ENCODE measurements around the gene TLE1. TPM values are rescaled to one million over a fixed set of nuclear protein-coding genes. Genes with fewer than 3 reads are reported as not detected.
A peak's percentile ranks its signal among the peaks of the same experiment; 100 is the strongest.

TLE1 gene
- total and polyA plus RNA-seq, 2 donors (not counting 1 experiment from before 2014, with no cell fraction given) = 33.5 to 80.3 TPM

GRCh38 chr9:81671880-81672280 lies 17.5 kb downstream of the TLE1 start:
- DNase-seq = no peak
- H3K4me2 ChIP-seq (replicated peaks; ENCODE audit: low read depth, low read length, poor library complexity, severe bottlenecking) = no peak overlapping the region
- H3K9me3 Mint-ChIP-seq (ENCODE audit: insufficient read depth) = no peaks in the 10 kb centered on the region
- 100% methylated on average over 2 of the region's 3 CpGs for WGBS (ENCODE audit: insufficient coverage)
- ATAC-seq (ENCODE audit: low read depth) = no peak
- ChIA-PET POLR2A (no interaction called here), CTCF (interaction anchor here (0.8 to 6.0 kb wide), 4 partner anchors 9 to 149 kb away, joined by 3 to 36 read pairs (median 5); no protein-coding TSS in a partner anchor)
- H3K4me3 Mint-ChIP-seq = no peak overlapping the region
- H3K4me1 Mint-ChIP-seq = peaks cover 69% of the 10 kb centered on the region
- no peak overlapping the region for H3K4me3 ChIP-seq (ENCODE audit: control extremely low read depth in 1 of 5, extremely low read depth in 1 of 5, insufficient read depth in 1 of 5, low read depth in 2 of 5, low read length in 4 of 5)
- no peaks in the 10 kb centered on the region for H3K27me3 Mint-ChIP-seq
- H3K27me3 ChIP-seq (replicated peaks in 1 of 4; ENCODE audit: control extremely low read depth in 1 of 4, control insufficient read depth in 3 of 4, insufficient read depth in 4 of 4, low read length in 3 of 4) = no peaks in the 10 kb centered on the region
- H3K4me1 ChIP-seq (ENCODE audit: control insufficient read depth in 2 of 2, insufficient read depth in 2 of 2, low read length in 2 of 2) = peaks cover 23 to 24% of the 10 kb centered on the region in 2 donors
- intact Hi-C loops (cut with micrococcal nuclease) = no loop called here
- H3K27ac ChIP-seq (ENCODE audit: low read length in 2 of 2) = no peak overlapping the region
- TF ChIP-seq CTCF (IDR thresholded peaks at IDR 0.05) (no peak), EZH2 (IDR thresholded peaks at IDR 0.05; ENCODE audit: borderline replicate concordance, insufficient read depth, low read depth, low read length, poor library complexity, severe bottlenecking) (no peak)
- no peaks in the 10 kb centered on the region for H3K9me3 ChIP-seq (ENCODE audit: control extremely low read depth in 1 of 3, control insufficient read depth in 2 of 3, insufficient read depth in 1 of 3, low read length in 2 of 3)
- no peak overlapping the region for H3K9ac ChIP-seq (ENCODE audit: low read length)
- H3K36me3 ChIP-seq (replicated peaks in 1 of 2; ENCODE audit: control extremely low read depth in 1 of 2, control insufficient read depth in 1 of 2, extremely low read depth in 1 of 2, insufficient read depth in 2 of 2, low read length in 1 of 2) = peaks cover 0 to 18% of the 10 kb centered on the region in 2 experiments
- peaks cover 58% of the 10 kb centered on the region for H4K20me1 ChIP-seq (ENCODE audit: control insufficient read depth, insufficient read depth, low read length, poor library complexity, severe bottlenecking)
- H3K27ac Mint-ChIP-seq = no peak overlapping the region
- peaks cover 85% of the 10 kb centered on the region for H3K79me2 ChIP-seq (ENCODE audit: control insufficient read depth, insufficient read depth, low read length)
- H2AFZ ChIP-seq (ENCODE audit: insufficient read depth, low read depth, low read length, poor library complexity, severe bottlenecking) = no peak overlapping the region

- intact Hi-C loops (cut with micrococcal nuclease) = loop anchor here (2.0 kb wide), 1 partner anchor 13 kb away; no protein-coding TSS in a partner anchor
- no peak for ATAC-seq (ENCODE audit: low read depth)
- H3K9me3 Mint-ChIP-seq (ENCODE audit: insufficient read depth) = no peaks in the 10 kb centered on the region
- Histone ChIP-seq H3K9ac (ENCODE audit: low read length) (no peak overlapping the region), H3K4me1 (ENCODE audit: control insufficient read depth in 2 of 2, insufficient read depth in 2 of 2, low read length in 2 of 2) (peaks cover 40 to 41% of the 10 kb centered on the region in 2 donors), H2AFZ (ENCODE audit: insufficient read depth, low read depth, low read length, poor library complexity, severe bottlenecking) (no peak overlapping the region), H3K4me2 (replicated peaks; ENCODE audit: low read depth, low read length, poor library complexity, severe bottlenecking) (peak overlapping the region; percentile 38), H3K4me3 (ENCODE audit: control extremely low read depth in 1 of 5, extremely low read depth in 1 of 5, insufficient read depth in 1 of 5, low read depth in 2 of 5, low read length in 4 of 5) (no peak overlapping the region), H3K27me3 (replicated peaks in 1 of 4; ENCODE audit: control extremely low read depth in 1 of 4, control insufficient read depth in 3 of 4, insufficient read depth in 4 of 4, low read length in 3 of 4) (no peaks in the 10 kb centered on the region), H3K36me3 (replicated peaks in 1 of 2; ENCODE audit: control extremely low read depth in 1 of 2, control insufficient read depth in 1 of 2, extremely low read depth in 1 of 2, insufficient read depth in 2 of 2, low read length in 1 of 2) (peaks cover 0 to 9% of the 10 kb centered on the region in 2 experiments), H4K20me1 (ENCODE audit: control insufficient read depth, insufficient read depth, low read length, poor library complexity, severe bottlenecking) (peaks cover 49% of the 10 kb centered on the region), H3K27ac (ENCODE audit: low read length in 2 of 2) (no peak overlapping the region), H3K9me3 (ENCODE audit: control extremely low read depth in 1 of 3, control insufficient read depth in 2 of 3, insufficient read depth in 1 of 3, low read length in 2 of 3) (no peaks in the 10 kb centered on the region), H3K79me2 (ENCODE audit: control insufficient read depth, insufficient read depth, low read length) (peaks cover 73% of the 10 kb centered on the region)
- WGBS (ENCODE audit: insufficient coverage) = 93% methylated on average over 3 of the region's 6 CpGs
- no peak for TF ChIP-seq EZH2 (IDR thresholded peaks at IDR 0.05; ENCODE audit: borderline replicate concordance, insufficient read depth, low read depth, low read length, poor library complexity, severe bottlenecking)
- ChIA-PET CTCF (interaction anchor here (0.8 to 6.0 kb wide), 2 partner anchors 15 to 147 kb away, joined by 3 to 36 read pairs; no protein-coding TSS in a partner anchor), POLR2A (interaction anchor here (0.6 kb wide), 1 partner anchor 9 kb away, joined by 7 read pairs; no protein-coding TSS in a partner anchor)
- peak overlapping the region; percentile 30 for H3K4me3 Mint-ChIP-seq
- H3K27me3 Mint-ChIP-seq = no peaks in the 10 kb centered on the region
- no peak overlapping the region for H3K27ac Mint-ChIP-seq
- H3K4me1 Mint-ChIP-seq = peaks cover 77% of the 10 kb centered on the region
- DNase-seq = no peak
Observed at GRCh38 chr9:81669866-81670265, 19.5 kb downstream of the TLE1 start.
